ENCODE results near the gene EPPIN.

EPPIN gene

GRCh38 chr20:45538209-45538799 lies 8.9 kb downstream of the EPPIN start:
- DNase-seq (ENCODE audit: low read depth): no peak

- no peak for DNase-seq (ENCODE audit: low read depth)
Measured at GRCh38 chr20:45527294-45527693, 19.9 kb downstream of the EPPIN start.

GRCh38 chr20:45523821-45524220 lies 23.4 kb downstream of the EPPIN start:
- no peak for DNase-seq (ENCODE audit: low read depth)

GRCh38 chr20:45518282-45518681 lies 28.9 kb downstream of the EPPIN start:
- DNase-seq (ENCODE audit: low read depth): no peak

- no peak for DNase-seq (ENCODE audit: low read depth)
Measured at GRCh38 chr20:45515147-45515913, 31.9 kb downstream of the EPPIN start, which contains the start of gene SPINT3. TSS of gene SPINT3 (minus strand) at chr20:45515622. CDS start at chr20:45515608, 14 bp downstream.

- peak; percentile 13 for DNase-seq (ENCODE audit: low read depth)
Measured at GRCh38 chr20:45510242-45510862, 36.8 kb downstream of the EPPIN start.

- no peak for DNase-seq (ENCODE audit: low read depth)
Measured at GRCh38 chr20:45509091-45509490, 38.1 kb downstream of the EPPIN start.

GRCh38 chr20:45508068-45508886 lies 38.9 kb downstream of the EPPIN start:
- no peak for DNase-seq (ENCODE audit: low read depth)

- no peak for DNase-seq (ENCODE audit: low read depth)
Measured at GRCh38 chr20:45507011-45507820, 40.0 kb downstream of the EPPIN start.

GRCh38 chr20:45506398-45506797 lies 40.8 kb downstream of the EPPIN start:
- no peak for DNase-seq (ENCODE audit: low read depth)

GRCh38 chr20:45503403-45503802 lies 43.8 kb downstream of the EPPIN start:
- DNase-seq (ENCODE audit: low read depth): no peak

- DNase-seq (ENCODE audit: low read depth): no peak
Measured at GRCh38 chr20:45502561-45502960, 44.6 kb downstream of the EPPIN start.

GRCh38 chr20:45501600-45501999 lies 45.6 kb downstream of the EPPIN start:
- no peak for DNase-seq (ENCODE audit: low read depth)

- DNase-seq (ENCODE audit: low read depth): no peak
Measured at GRCh38 chr20:45500022-45500421, 47.2 kb downstream of the EPPIN start.

GRCh38 chr20:45497971-45498494 lies 49.2 kb downstream of the EPPIN start:
- DNase-seq (ENCODE audit: low read depth): no peak

GRCh38 chr20:45496166-45496565 lies 51.0 kb downstream of the EPPIN start:
- no peak for DNase-seq (ENCODE audit: low read depth)

- no peak for DNase-seq (ENCODE audit: low read depth)
Measured at GRCh38 chr20:45495501-45495941, 51.7 kb downstream of the EPPIN start.

Data from iris pigment epithelial cell (primary cell).